ENCODE measurements around the gene ZNF652.

Gene ZNF652

GRCh38 chr17:49249890-49250522, 112.0 kb downstream of the ZNF652 start:
- Histone ChIP-seq H3K4me3 (ENCODE audit: low read depth, low read length) (no peak overlapping the region), H3K4me1 (ENCODE audit: control insufficient read depth, insufficient read depth, low read length) (no peaks in the 10 kb centered on the region), H3K27me3 (ENCODE audit: control insufficient read depth, insufficient read depth, low read length) (no peaks in the 10 kb centered on the region), H3K9me3 (ENCODE audit: control insufficient read depth, insufficient read depth, low read length) (no peaks in the 10 kb centered on the region), H3K36me3 (ENCODE audit: control insufficient read depth, insufficient read depth, low read length) (no peaks in the 10 kb centered on the region), H3K9ac (ENCODE audit: low read depth, low read length) (no peak overlapping the region)

GRCh38 chr17:49249292-49249794, 112.7 kb downstream of the ZNF652 start:
- Histone ChIP-seq H3K27me3 (ENCODE audit: control insufficient read depth, insufficient read depth, low read length) (no peaks in the 10 kb centered on the region), H3K4me3 (ENCODE audit: low read depth, low read length) (no peak overlapping the region), H3K9me3 (ENCODE audit: control insufficient read depth, insufficient read depth, low read length) (no peaks in the 10 kb centered on the region), H3K36me3 (ENCODE audit: control insufficient read depth, insufficient read depth, low read length) (no peaks in the 10 kb centered on the region), H3K4me1 (ENCODE audit: control insufficient read depth, insufficient read depth, low read length) (no peaks in the 10 kb centered on the region), H3K9ac (ENCODE audit: low read depth, low read length) (no peak overlapping the region)

- no peak overlapping the region for H3K9ac ChIP-seq (ENCODE audit: low read depth, low read length)
- H3K36me3 ChIP-seq (ENCODE audit: control insufficient read depth, insufficient read depth, low read length) = no peaks in the 10 kb centered on the region
- no peaks in the 10 kb centered on the region for H3K27me3 ChIP-seq (ENCODE audit: control insufficient read depth, insufficient read depth, low read length)
- no peaks in the 10 kb centered on the region for H3K4me1 ChIP-seq (ENCODE audit: control insufficient read depth, insufficient read depth, low read length)
- H3K4me3 ChIP-seq (ENCODE audit: low read depth, low read length) = no peak overlapping the region
- H3K9me3 ChIP-seq (ENCODE audit: control insufficient read depth, insufficient read depth, low read length) = no peaks in the 10 kb centered on the region
These were observed 114.1 kb downstream of the ZNF652 start for GRCh38 chr17:49247944-49248343.

- no peaks in the 10 kb centered on the region for H3K27me3 ChIP-seq (ENCODE audit: control insufficient read depth, insufficient read depth, low read length)
- H3K9me3 ChIP-seq (ENCODE audit: control insufficient read depth, insufficient read depth, low read length) = no peaks in the 10 kb centered on the region
- H3K36me3 ChIP-seq (ENCODE audit: control insufficient read depth, insufficient read depth, low read length) = no peaks in the 10 kb centered on the region
- H3K4me3 ChIP-seq (ENCODE audit: low read depth, low read length) = no peak overlapping the region
- H3K9ac ChIP-seq (ENCODE audit: low read depth, low read length) = no peak overlapping the region
- H3K4me1 ChIP-seq (ENCODE audit: control insufficient read depth, insufficient read depth, low read length) = no peaks in the 10 kb centered on the region
These were observed 117.2 kb downstream of the ZNF652 start for GRCh38 chr17:49244839-49245238.

Data from iPS-15b (cell line).